HG03103 (cell line): Measurements from ENCODE around the gene PIK3R5.
"Not testable (repeated sequence)": the region's sequence is repeated elsewhere in the genome, so short reads cannot be mapped to it uniquely, and the experiment has no call there.

Experiments
- ATAC-seq: cut with Tn5 transposase; IDR thresholded peaks from one replicate; pipeline ENCODE4 v1.9.1; 2021; ENCODE audit warnings: low read depth; ENCODE audit not compliant: unreplicated experiment

Gene PIK3R5

GRCh38 chr17:8862213-8863056 lies 103.1 kb downstream of the PIK3R5 start:
- ATAC-seq: no peak

- no peak for ATAC-seq
Measured at GRCh38 chr17:8861495-8862181, 103.9 kb downstream of the PIK3R5 start.

GRCh38 chr17:8859804-8860430 lies 105.6 kb downstream of the PIK3R5 start:
- no peak for ATAC-seq

GRCh38 chr17:8859027-8859803 lies 106.3 kb downstream of the PIK3R5 start:
- no peak for ATAC-seq

GRCh38 chr17:8857919-8858318 lies 107.6 kb downstream of the PIK3R5 start:
- ATAC-seq: peak; percentile 34

GRCh38 chr17:8856869-8857575 lies 108.5 kb downstream of the PIK3R5 start:
- ATAC-seq: no peak

- not testable (repeated sequence) for ATAC-seq
Measured at GRCh38 chr17:8856205-8856603, 109.3 kb downstream of the PIK3R5 start.

GRCh38 chr17:8855477-8856204 lies 109.9 kb downstream of the PIK3R5 start:
- peak; percentile 40 for ATAC-seq

GRCh38 chr17:8851600-8851999 lies 113.9 kb downstream of the PIK3R5 start:
- ATAC-seq: no peak

GRCh38 chr17:8849311-8850041 lies 116.0 kb downstream of the PIK3R5 start:
- ATAC-seq: no peak

- no peak for ATAC-seq
Measured at GRCh38 chr17:8847891-8848290, 117.6 kb downstream of the PIK3R5 start.

- no peak for ATAC-seq
Measured at GRCh38 chr17:8846768-8847211, 118.7 kb downstream of the PIK3R5 start.

- ATAC-seq: no peak
Measured at GRCh38 chr17:8844229-8845218, 121.0 kb downstream of the PIK3R5 start.

GRCh38 chr17:8843344-8843743 lies 122.2 kb downstream of the PIK3R5 start:
- ATAC-seq: no peak

- ATAC-seq: no peak
Measured at GRCh38 chr17:8841844-8842243, 123.7 kb downstream of the PIK3R5 start.

- no peak for ATAC-seq
Measured at GRCh38 chr17:8839410-8839935, 126.0 kb downstream of the PIK3R5 start.

GRCh38 chr17:8838551-8839095 lies 126.9 kb downstream of the PIK3R5 start:
- no peak for ATAC-seq
